Measurements from ENCODE around the gene CELSR2.
A peak's percentile ranks its signal among the peaks of the same experiment; 100 is the strongest.

Gene CELSR2

DNA sequence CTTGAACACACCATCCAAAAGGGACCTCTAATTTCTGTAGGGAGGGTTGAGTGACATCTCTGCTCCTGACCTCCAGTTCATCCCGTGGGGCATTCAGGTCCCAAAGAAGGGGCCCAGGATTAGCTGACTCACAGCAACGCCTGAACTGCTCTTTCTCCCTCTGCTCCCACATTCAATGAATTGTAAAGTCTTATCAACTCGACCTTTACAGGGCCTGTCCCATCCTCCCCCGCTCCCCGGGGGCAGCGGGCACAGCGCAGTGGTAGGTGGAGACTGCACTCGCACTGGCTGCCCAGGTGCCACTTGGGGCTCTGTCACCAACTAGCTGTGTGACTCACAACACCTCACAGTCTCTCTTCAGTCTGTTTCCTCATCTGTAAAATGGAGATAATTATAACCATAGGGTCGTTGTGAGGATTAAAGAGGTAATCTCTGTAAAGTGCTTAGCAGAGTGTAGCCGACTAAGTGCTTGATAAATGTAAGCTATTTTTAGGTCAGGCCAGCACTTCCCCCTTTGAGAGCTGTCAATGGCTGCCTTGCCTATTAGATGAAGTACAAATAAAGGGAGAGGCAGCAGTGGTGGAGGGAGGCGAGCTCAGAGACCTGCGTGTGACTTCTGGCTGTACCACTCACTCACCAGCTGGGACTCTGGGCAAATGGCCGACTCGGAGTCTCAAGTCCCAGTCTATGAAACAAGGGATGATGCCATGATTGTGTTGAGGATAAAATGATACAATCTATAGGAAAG lies 58.1 kb downstream of the CELSR2 start:
- peak; percentile 48 to 89 (median 73) for DNase-seq

DNA sequence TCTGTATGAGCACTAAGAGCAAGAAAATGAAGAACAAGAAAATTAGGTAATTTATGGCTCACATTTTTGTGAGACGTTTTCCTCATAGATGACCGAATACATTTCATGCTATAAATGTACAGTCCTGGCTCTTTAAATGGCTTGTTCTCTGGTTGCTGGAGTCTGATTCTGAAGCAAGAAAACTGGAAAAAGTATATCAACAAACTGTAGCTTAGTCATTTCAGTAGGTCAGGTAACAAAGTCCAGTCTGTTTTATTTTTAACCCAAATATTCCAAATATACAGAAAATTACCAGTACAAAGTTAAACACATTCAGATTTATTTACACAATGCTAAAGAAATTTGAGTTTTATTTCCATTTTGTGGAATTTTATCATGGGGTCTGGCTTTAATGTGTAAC lies 60.0 kb downstream of the CELSR2 start:
- no peak for DNase-seq

DNA sequence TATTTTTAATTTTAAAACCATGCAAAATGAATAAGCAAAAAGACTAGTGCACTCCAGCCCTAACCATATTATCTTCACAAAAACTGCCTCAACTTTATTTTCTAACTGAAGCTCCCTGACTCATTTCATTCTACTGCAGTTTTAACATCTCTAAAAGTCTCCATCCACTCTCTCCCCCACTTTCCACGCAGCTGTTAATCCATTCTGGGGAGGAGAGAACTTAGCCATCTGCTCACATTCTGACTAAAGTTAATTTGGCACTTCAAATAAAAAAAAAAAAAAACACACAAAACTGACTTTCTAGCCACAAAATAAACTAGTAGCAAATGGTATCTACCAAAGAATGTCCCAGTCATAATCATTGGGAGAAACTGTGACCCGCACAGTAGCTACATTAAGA lies 62.9 kb downstream of the CELSR2 start:
- DNase-seq: no peak

DNA sequence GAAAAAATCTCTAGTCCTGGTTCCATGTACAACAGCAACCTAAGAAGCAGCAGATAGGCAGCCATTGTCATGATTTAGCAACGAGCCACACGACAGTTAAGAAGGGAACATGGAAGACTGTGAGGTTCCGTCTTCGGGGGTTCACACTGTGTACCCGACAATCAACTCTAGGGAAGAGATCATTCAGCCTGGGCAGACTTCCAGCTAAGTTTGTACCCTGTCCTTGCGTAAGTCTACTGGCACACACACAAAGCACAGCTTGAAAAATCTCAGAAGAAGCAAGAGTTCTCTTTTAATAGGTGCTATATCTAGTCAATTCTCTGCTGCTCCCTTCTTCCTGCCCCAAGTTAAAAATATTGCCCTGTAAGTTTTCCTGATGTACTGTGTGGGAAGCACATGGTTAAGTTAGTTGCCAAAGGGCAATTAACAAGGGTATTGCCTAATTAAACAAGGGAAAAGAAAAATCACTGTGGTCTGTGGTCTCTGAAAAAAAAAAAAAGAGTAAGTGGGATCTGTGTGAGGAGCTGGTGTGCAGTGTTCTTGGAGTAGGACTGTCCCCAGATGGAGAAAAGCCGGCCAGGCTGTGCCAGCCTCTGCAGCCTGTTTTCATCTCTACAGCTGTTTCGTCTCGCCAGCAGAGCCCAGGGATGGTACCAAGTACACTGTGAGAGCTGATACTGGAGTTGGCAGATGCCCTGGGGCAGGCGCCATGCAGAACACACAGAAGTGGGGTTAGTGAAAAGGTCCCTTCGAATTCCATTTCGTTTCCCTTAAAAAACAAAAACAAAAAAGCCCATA lies 63.8 kb downstream of the CELSR2 start:
- no peak for DNase-seq

- no peak for DNase-seq
Measured at GRCh38 chr1:109314795-109315194, 65.5 kb downstream of the CELSR2 start.

GRCh38 chr1:109315288-109315687 lies 65.9 kb downstream of the CELSR2 start:
- no peak for DNase-seq

DNA sequence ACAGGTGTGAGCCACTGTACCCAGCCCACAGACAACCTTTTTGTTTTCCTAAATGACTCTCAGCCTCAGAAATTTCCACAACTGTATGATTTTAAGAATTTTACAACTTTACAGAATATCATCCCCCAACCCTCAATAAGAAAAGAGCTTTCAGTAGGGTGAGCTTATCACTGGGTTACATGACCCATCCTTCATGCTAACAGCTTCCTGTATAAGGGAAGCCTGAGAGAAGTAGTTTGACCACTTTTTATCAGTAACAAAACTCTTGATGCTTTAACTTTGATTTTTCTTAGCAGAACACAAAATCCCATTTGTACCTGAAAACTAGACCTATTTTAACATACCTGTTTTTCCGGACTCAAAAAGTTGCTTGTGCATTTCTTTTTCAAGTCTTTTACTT lies 67.2 kb downstream of the CELSR2 start:
- DNase-seq: no peak

- DNase-seq: no peak
Measured at GRCh38 chr1:109319114-109319513, 69.8 kb downstream of the CELSR2 start.

DNA sequence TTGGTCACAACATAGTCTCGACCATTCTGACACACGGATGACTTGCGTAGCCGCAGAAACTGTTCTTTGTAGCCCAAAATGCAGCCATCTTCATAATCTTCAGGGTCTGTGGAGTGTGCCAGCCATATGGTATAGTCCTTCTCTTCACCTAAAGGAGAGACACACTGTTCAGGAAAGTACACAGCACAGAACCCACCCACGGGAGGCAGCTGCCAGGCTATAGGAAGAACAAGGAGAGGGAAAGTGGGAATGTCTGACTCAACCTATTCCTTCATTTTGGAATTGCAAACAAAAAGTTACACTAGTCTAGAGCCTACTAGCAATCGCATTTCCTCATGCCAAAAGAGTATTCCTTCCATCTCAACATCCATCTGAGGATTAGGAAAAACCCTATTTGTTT lies 73.6 kb downstream of the CELSR2 start:
- DNase-seq: no peak

Data from NCI-H1417 (cell line).